CD8-positive, alpha-beta memory T cell (primary cell): ENCODE results near the gene SPATS2L. TPM values are rescaled to one million over a fixed set of nuclear protein-coding genes. Genes with fewer than 3 reads are reported as not detected.
A peak's percentile ranks its signal among the peaks of the same experiment; 100 is the strongest.

ENCODE experiments used
- CTCF ChIA-PET: fragments of 350-600 bp; sonication (Branson Sonifier 250); formaldehyde crosslinking; loops from one replicate; lab custom pipeline; 2021; ENCODE audit warnings: antibody characterized with exemption; lab: Charles Lee
- POLR2A ChIA-PET: fragments of 350-600 bp; sonication (Branson Sonifier 250); formaldehyde crosslinking; loops from one replicate; lab custom pipeline; 2021; ENCODE audit warnings: antibody characterized with exemption; lab: Charles Lee
- DNase-seq, 5 donors: peaks; one replicate each; pipeline versions ENCODE4 v3.0.0 to v3.0.0-alpha.2; 2020 to 2022; ENCODE audit warnings: mixed read lengths in 1 of 5
- H3K27ac ChIP-seq: one replicate; pipeline ENCODE4 v1.7.0; 2013; ENCODE audit warnings: low read depth, mild to moderate bottlenecking, low read length, moderate library complexity
- H3K27me3 ChIP-seq: 2 replicates; pipeline ENCODE4 v1.7.0; 2013; ENCODE audit warnings: low read length, mild to moderate bottlenecking; ENCODE audit not compliant: insufficient read depth, poor library complexity, severe bottlenecking
- H3K36me3 ChIP-seq: 2 replicates; pipeline ENCODE4 v1.7.0; 2013; ENCODE audit warnings: mild to moderate bottlenecking, low read length, moderate library complexity; ENCODE audit not compliant: insufficient read depth
- H3K4me1 ChIP-seq: 2 replicates; pipeline ENCODE4 v1.7.0; 2013; ENCODE audit warnings: mild to moderate bottlenecking, low read length, moderate library complexity; ENCODE audit not compliant: insufficient read depth
- H3K4me3 ChIP-seq: 2 replicates; pipeline ENCODE4 v1.7.0; 2013; ENCODE audit warnings: mild to moderate bottlenecking, low read length
- H3K9me3 ChIP-seq: 2 replicates; pipeline ENCODE4 v1.7.0; 2013; ENCODE audit warnings: mild to moderate bottlenecking, low read length
- H3K27ac Mint-ChIP-seq, 8 donors: one replicate each; pipeline ENCODE4 v1.8.0; 2020 to 2021; ENCODE audit warnings: mixed read lengths in 8 of 8, mild to moderate bottlenecking in 6 of 8, inconsistent platforms in 3 of 8, moderate library complexity in 3 of 8
- H3K27me3 Mint-ChIP-seq, 2 donors: one replicate each; pipeline ENCODE4 v1.8.0; 2020 to 2021; ENCODE audit warnings: mixed read lengths in 2 of 2, mild to moderate bottlenecking in 1 of 2, moderate library complexity in 1 of 2
- H3K36me3 Mint-ChIP-seq, 3 donors: one replicate each; pipeline ENCODE4 v1.8.0; 2020 to 2021; ENCODE audit warnings: mixed read lengths in 3 of 3, inconsistent platforms in 1 of 3, mild to moderate bottlenecking in 1 of 3
- H3K4me1 Mint-ChIP-seq, 3 donors: one replicate each; pipeline ENCODE4 v1.8.0; 2020 to 2021; ENCODE audit warnings: mixed read lengths in 3 of 3, inconsistent platforms in 1 of 3, mild to moderate bottlenecking in 1 of 3
- H3K4me3 Mint-ChIP-seq, 7 donors: one replicate each; pipeline ENCODE4 v1.8.0; 2020 to 2021; ENCODE audit warnings: mixed read lengths in 7 of 7, mild to moderate bottlenecking in 6 of 7, moderate library complexity in 4 of 7, inconsistent platforms in 2 of 7
- H3K9me3 Mint-ChIP-seq, 5 donors: one replicate each; pipeline ENCODE4 v1.8.0; 2020 to 2022; ENCODE audit warnings: mixed read lengths in 5 of 5, mild to moderate bottlenecking in 3 of 5, moderate library complexity in 2 of 5, inconsistent platforms in 1 of 5
- polyA plus RNA-seq: library from polyadenylated mRNA; unstranded; fragments of 300-500 nt; fragmentation: Illumina TruSeq; gene quantifications from one replicate; pipeline ENCODE4 v1.2.3, GENCODE V29; 2021
- total RNA-seq, 2 experiments: library from RNA; stranded (reverse); gene quantifications; one replicate each; pipeline ENCODE4 v1.2.3, GENCODE V29; 2021

Gene SPATS2L
- total and polyA plus RNA-seq, 3 experiments from 2014 or later, result 11.3 to 22.2 (median 21.8) TPM

- Histone ChIP-seq H3K36me3 (no peaks in the 10 kb centered on the region), H3K27ac (no peak overlapping the region), H3K27me3 (no peaks in the 10 kb centered on the region), H3K4me3 (no peak overlapping the region), H3K9me3 (no peaks in the 10 kb centered on the region), H3K4me1 (peaks cover 39% of the 10 kb centered on the region)
- peaks cover 43 to 52% (median 51%) of the 10 kb centered on the region in 3 donors for H3K4me1 Mint-ChIP-seq
- H3K4me3 Mint-ChIP-seq, result no peak overlapping the region
- no peak for DNase-seq
- CTCF ChIA-PET, result interaction anchor here (0.9 to 4.2 kb wide), 4 partner anchors 9 to 490 kb away, joined by 3 to 42 read pairs (median 11); no protein-coding TSS in a partner anchor
- H3K27ac Mint-ChIP-seq, result no peak overlapping the region
- H3K27me3 Mint-ChIP-seq, result no peaks in the 10 kb centered on the region
- POLR2A ChIA-PET, result no interaction called here
- peaks cover 0 to 4% (median 4%) of the 10 kb centered on the region in 3 donors for H3K36me3 Mint-ChIP-seq
- H3K9me3 Mint-ChIP-seq, result no peaks in the 10 kb centered on the region
These were observed 163.3 kb downstream of the SPATS2L start for GRCh38 chr2:200469708-200470211.

DNA sequence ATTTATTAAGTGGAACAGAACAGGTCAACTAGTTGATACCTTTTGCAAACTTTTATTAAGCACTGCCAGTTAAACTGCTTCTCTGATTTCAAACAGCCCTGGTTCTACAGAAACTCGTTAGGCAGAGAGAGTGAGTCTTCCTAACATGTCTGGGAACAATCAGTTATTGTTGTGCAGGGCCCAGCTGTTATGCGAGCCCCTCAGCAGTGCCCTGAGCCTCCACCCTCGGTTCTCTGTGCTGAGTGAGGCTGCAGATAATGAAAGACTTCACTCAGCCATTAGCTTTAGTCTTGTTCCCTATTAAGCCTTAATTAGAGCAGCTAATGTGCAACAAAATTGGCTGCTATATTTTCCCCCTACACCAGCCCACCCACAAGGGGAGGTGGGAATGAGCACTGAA lies 163.7 kb downstream of the SPATS2L start:
- CTCF ChIA-PET, result interaction anchor here (0.9 to 4.2 kb wide), 6 partner anchors 9 to 495 kb away, joined by 3 to 42 read pairs (median 7); no protein-coding TSS in a partner anchor
- no peaks in the 10 kb centered on the region for H3K9me3 Mint-ChIP-seq
- DNase-seq, result no peak
- H3K4me1 ChIP-seq, result peaks cover 39% of the 10 kb centered on the region
- H3K36me3 ChIP-seq, result no peaks in the 10 kb centered on the region
- no peaks in the 10 kb centered on the region for H3K27me3 Mint-ChIP-seq
- no peak overlapping the region for H3K27ac ChIP-seq
- POLR2A ChIA-PET, result no interaction called here
- H3K27ac Mint-ChIP-seq, result no peak overlapping the region
- no peaks in the 10 kb centered on the region for H3K27me3 ChIP-seq
- H3K4me3 Mint-ChIP-seq, result no peak overlapping the region
- H3K4me1 Mint-ChIP-seq, result peaks cover 41 to 47% (median 47%) of the 10 kb centered on the region in 3 donors
- peaks cover 0 to 4% (median 4%) of the 10 kb centered on the region in 3 donors for H3K36me3 Mint-ChIP-seq
- no peaks in the 10 kb centered on the region for H3K9me3 ChIP-seq
- no peak overlapping the region for H3K4me3 ChIP-seq

GRCh38 chr2:200471324-200471848 lies 164.9 kb downstream of the SPATS2L start:
- peak; percentile 19 to 56 (median 32) for DNase-seq
- H3K4me3 Mint-ChIP-seq, result peak overlapping the region in 3 of 7 donors; percentile 13 to 72 (median 70)
- H3K36me3 ChIP-seq, result no peaks in the 10 kb centered on the region
- ChIA-PET POLR2A (no interaction called here), CTCF (interaction anchor here (0.9 to 4.2 kb wide), 11 partner anchors 10 to 766 kb away, joined by 3 to 42 read pairs (median 5); no protein-coding TSS in a partner anchor)
- no peaks in the 10 kb centered on the region for H3K9me3 ChIP-seq
- peaks cover 0 to 4% (median 4%) of the 10 kb centered on the region in 3 donors for H3K36me3 Mint-ChIP-seq
- H3K27ac ChIP-seq, result no peak overlapping the region
- peaks cover 33 to 37% (median 36%) of the 10 kb centered on the region in 3 donors for H3K4me1 Mint-ChIP-seq
- no peaks in the 10 kb centered on the region for H3K27me3 Mint-ChIP-seq
- H3K27ac Mint-ChIP-seq, result peak overlapping the region in 6 of 8 donors; percentile 0 to 94 (median 82)
- H3K4me3 ChIP-seq, result no peak overlapping the region
- no peaks in the 10 kb centered on the region for H3K9me3 Mint-ChIP-seq
- H3K27me3 ChIP-seq, result no peaks in the 10 kb centered on the region
- H3K4me1 ChIP-seq, result peaks cover 31% of the 10 kb centered on the region

DNA sequence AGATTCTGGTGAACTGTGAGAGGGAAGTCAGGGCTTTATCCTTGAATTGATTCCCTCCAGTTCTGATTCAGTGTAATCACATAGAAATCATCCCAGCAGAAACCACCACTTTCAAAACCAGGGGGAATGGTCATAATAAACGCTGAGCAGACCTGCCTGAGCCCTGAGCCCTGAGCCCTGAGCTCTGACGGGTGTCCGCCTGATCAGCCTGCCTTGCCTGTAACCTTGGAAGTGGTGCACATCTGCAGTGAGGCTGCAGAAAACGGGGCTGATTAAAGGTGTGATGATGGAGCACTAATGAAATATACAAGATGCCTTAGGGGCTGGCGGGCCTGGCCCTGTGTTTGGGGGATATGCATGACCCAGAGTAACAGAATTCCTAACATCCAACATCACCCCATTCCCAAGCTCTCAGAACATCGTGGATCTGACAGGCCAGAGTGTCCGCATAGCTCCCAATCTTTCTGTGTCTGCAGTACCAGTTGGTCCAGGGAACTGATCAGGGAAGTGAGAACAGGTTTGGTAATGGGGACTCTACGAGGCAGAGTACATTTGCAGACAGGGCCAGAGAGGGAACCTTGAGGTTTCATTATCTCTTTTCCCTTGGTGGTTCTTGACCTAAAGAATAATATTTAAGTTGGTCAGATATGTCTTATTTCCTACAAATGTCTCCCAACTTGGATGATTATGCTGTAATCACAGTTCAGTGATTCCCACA lies 165.6 kb downstream of the SPATS2L start:
- DNase-seq, result no peak
- H3K27me3 Mint-ChIP-seq, result no peaks in the 10 kb centered on the region
- ChIA-PET CTCF (interaction anchor here (0.9 to 4.2 kb wide), 10 partner anchors 10 to 767 kb away, joined by 3 to 42 read pairs (median 4); no protein-coding TSS in a partner anchor), POLR2A (no interaction called here)
- Histone ChIP-seq H3K36me3 (no peaks in the 10 kb centered on the region), H3K9me3 (no peaks in the 10 kb centered on the region), H3K4me3 (no peak overlapping the region), H3K27ac (no peak overlapping the region), H3K27me3 (no peaks in the 10 kb centered on the region), H3K4me1 (peaks cover 25% of the 10 kb centered on the region)
- no peak overlapping the region for H3K4me3 Mint-ChIP-seq
- peaks cover 28 to 30% (median 29%) of the 10 kb centered on the region in 3 donors for H3K4me1 Mint-ChIP-seq
- peak overlapping the region in 1 of 8 donors; percentile 11 for H3K27ac Mint-ChIP-seq
- H3K36me3 Mint-ChIP-seq, result peaks cover 0 to 4% (median 4%) of the 10 kb centered on the region in 3 donors
- no peaks in the 10 kb centered on the region for H3K9me3 Mint-ChIP-seq

DNA sequence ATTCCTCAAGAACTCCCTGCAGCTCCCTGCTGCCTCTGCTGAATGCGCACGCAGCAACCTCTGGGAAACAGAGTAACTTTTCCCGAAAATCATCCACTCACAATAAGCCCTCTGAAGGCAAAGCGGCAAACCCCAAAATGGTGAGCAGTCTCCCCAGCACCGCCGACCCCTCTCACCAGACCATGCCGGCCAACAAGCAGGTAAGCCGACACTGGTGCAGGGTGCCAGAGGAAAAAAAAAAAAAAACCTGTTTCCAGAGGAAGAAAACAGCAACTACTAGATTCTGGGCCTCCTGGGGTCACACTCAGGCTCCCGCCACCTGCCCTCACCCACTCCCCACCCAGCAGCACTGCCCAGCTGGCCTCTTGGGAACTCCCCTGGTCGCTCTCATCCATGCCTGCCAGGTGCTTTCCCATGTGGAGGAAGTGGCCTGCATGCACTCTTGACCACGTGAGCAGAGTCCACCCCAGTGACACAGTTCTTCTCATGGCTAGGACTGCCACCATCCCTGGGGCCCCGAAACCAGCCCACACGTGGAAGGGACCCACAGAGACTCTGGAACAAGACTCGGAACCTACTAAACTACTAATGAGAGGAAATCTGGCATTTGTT lies 166.5 kb downstream of the SPATS2L start:
- peaks cover 16% of the 10 kb centered on the region for H3K4me1 ChIP-seq
- Mint-ChIP-seq H3K9me3 (no peaks in the 10 kb centered on the region), H3K27me3 (no peaks in the 10 kb centered on the region), H3K36me3 (peaks cover 0 to 9% (median 6%) of the 10 kb centered on the region in 3 donors), H3K4me1 (peaks cover 19 to 21% (median 20%) of the 10 kb centered on the region in 3 donors), H3K27ac (peak overlapping the region in 1 of 8 donors; percentile 47), H3K4me3 (no peak overlapping the region)
- no peaks in the 10 kb centered on the region for H3K27me3 ChIP-seq
- H3K4me3 ChIP-seq, result no peak overlapping the region
- DNase-seq, result no peak
- no peaks in the 10 kb centered on the region for H3K9me3 ChIP-seq
- POLR2A ChIA-PET, result no interaction called here
- H3K27ac ChIP-seq, result no peak overlapping the region
- no peaks in the 10 kb centered on the region for H3K36me3 ChIP-seq
- CTCF ChIA-PET, result interaction anchor here (2.3 to 4.2 kb wide), 3 partner anchors 10 to 493 kb away, joined by 9 to 42 read pairs (median 17); no protein-coding TSS in a partner anchor

GRCh38 chr2:200475795-200476194 lies 169.3 kb downstream of the SPATS2L start:
- peaks cover 0 to 12% (median 8%) of the 10 kb centered on the region in 3 donors for H3K36me3 Mint-ChIP-seq
- H3K4me1 ChIP-seq, result peaks cover 4% of the 10 kb centered on the region
- H3K27me3 Mint-ChIP-seq, result no peaks in the 10 kb centered on the region
- no peak for DNase-seq
- CTCF ChIA-PET, result interaction anchor here (1.3 to 1.6 kb wide), 2 partner anchors 8 to 495 kb away, joined by 4 read pairs; no protein-coding TSS in a partner anchor
- peaks cover 4 to 6% (median 5%) of the 10 kb centered on the region in 3 donors for H3K4me1 Mint-ChIP-seq
- H3K4me3 ChIP-seq, result no peak overlapping the region
- no peak overlapping the region for H3K27ac Mint-ChIP-seq
- no peaks in the 10 kb centered on the region for H3K36me3 ChIP-seq
- POLR2A ChIA-PET, result no interaction called here
- no peak overlapping the region for H3K27ac ChIP-seq
- H3K27me3 ChIP-seq, result no peaks in the 10 kb centered on the region
- no peaks in the 10 kb centered on the region for H3K9me3 Mint-ChIP-seq
- no peak overlapping the region for H3K4me3 Mint-ChIP-seq
- H3K9me3 ChIP-seq, result no peaks in the 10 kb centered on the region

GRCh38 chr2:200476836-200477235 lies 170.3 kb downstream of the SPATS2L start:
- H3K36me3 Mint-ChIP-seq, result peaks cover 0 to 12% (median 6%) of the 10 kb centered on the region in 3 donors
- peak overlapping the region in 1 of 8 donors; percentile 42 for H3K27ac Mint-ChIP-seq
- POLR2A ChIA-PET, result no interaction called here
- no peaks in the 10 kb centered on the region for H3K4me1 ChIP-seq
- no peaks in the 10 kb centered on the region for H3K9me3 Mint-ChIP-seq
- H3K27me3 Mint-ChIP-seq, result no peaks in the 10 kb centered on the region
- H3K27ac ChIP-seq, result no peak overlapping the region
- H3K4me3 Mint-ChIP-seq, result no peak overlapping the region
- peaks cover 3 to 6% (median 4%) of the 10 kb centered on the region in 3 donors for H3K4me1 Mint-ChIP-seq
- no peak overlapping the region for H3K4me3 ChIP-seq
- H3K9me3 ChIP-seq, result no peaks in the 10 kb centered on the region
- no peaks in the 10 kb centered on the region for H3K36me3 ChIP-seq
- no peak for DNase-seq
- H3K27me3 ChIP-seq, result no peaks in the 10 kb centered on the region
- CTCF ChIA-PET, result interaction anchor here (1.3 to 1.6 kb wide), 2 partner anchors 7 to 497 kb away, joined by 4 read pairs; no protein-coding TSS in a partner anchor
